GM19372 (cell line): ENCODE data around the gene SPRED3.
"Not testable (repeated sequence)": the region's sequence is repeated elsewhere in the genome, so short reads cannot be mapped to it uniquely, and the experiment has no call there.

Source experiments
- ATAC-seq: cut with Tn5 transposase; IDR thresholded peaks from one replicate; pipeline ENCODE4 v1.9.1; 2021; ENCODE audit warnings: mild to moderate bottlenecking, low read depth, moderate library complexity; ENCODE audit not compliant: unreplicated experiment

SPRED3 gene, protein sequence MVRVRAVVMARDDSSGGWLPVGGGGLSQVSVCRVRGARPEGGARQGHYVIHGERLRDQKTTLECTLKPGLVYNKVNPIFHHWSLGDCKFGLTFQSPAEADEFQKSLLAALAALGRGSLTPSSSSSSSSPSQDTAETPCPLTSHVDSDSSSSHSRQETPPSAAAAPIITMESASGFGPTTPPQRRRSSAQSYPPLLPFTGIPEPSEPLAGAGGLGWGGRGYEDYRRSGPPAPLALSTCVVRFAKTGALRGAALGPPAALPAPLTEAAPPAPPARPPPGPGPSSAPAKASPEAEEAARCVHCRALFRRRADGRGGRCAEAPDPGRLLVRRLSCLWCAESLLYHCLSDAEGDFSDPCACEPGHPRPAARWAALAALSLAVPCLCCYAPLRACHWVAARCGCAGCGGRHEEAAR

DNA sequence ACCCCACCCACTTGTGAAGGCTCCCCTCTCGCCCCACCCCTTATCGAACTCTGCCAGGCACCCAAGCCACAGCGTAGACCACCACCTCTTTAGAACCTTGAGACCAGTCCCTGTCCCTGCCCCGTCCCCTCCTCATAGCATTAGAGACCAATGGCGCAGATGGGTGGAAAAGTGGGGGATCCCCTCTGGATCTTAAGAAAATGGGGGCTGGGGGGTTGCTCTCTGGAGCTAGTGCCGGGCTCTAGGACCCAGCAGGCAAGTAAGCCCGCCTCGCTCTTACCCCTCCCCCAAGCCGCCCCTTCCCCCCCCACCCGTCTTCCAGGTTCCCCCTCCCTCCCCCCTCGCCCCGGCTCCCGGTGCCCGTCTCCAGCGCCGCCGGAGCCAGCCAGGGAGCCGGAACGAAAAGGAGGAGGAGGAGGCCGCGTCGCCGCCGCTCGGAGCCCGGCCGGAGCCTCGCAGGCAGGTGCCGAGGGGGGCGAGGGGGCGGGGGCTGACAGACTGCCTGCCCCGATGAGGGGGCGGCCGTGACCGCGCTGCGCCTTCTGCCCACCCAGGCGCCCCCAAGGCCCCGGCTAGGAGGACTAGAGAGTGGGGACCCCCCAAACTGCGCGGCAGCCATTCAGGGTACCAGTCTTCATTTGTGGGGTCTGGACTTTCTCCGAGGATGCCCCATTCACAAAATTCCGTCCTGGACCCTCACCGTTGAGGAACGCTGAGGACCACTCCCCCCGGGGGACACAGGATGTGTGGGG is at the start of gene SPRED3:
SPRED3 (plus strand) TSS at position 349 of the 752 bp plus-strand sequence. CDS start 1,606 bp downstream, outside the sequence.
- no peak for ATAC-seq

DNA sequence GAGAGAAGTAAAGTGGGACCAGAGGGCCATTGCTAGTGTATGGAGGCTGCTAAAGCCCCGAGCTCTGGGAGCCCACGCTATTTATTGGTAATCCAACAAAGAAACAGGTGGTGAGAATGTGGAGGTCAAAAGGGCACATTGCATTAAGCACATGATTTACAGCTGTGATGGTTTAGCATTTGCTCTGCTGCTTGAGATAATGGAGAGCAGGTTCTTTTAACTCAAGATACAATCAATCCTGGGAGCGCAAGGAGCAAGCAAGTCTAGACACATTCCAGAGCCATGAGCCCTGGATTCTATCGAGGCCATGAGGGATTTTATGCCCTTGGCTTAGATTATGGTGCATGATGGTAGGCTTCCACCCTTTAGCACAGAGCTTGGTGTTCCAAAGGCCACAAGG is 49.5 kb upstream of the SPRED3 start:
- not testable (repeated sequence) for ATAC-seq

DNA sequence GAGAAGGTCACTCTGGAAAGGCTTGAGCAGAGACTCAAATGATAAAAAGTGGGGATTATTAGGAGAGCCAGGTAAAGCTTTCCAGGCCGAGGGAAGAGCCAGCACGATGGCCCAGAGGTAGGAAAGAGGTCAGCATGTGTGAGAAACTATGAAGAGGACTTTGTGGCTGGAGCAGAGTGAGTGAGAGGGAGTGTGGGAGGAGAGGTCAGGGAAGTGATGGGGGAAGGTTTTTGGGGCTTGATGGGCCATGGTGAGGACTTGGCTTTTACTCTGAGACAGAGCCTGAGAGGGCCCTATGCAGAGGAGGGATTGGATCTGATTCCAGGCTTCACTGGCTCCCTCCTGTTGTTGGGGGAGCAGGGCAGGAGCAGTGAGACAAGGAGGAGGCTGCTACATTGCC is 47.6 kb upstream of the SPRED3 start:
- ATAC-seq: no peak

DNA sequence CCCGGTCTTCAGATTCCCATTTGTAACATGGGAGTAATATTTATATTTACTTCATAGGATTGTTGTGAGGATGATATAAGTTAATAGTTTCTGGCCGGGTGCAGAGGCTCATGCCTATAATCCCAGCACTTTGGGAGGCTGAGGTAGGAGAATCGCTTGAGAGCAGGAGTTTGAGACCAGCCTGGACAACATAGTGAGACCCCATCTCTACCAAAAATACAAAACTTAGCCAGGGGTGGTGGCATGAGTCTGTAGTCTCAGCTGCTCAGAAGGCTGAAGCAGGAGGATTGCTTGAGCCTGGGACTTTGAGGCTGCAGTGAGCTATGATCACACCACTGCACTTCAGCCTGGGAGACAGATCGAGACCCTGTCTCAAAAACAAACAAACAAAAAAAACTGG is 41.7 kb upstream of the SPRED3 start:
- no peak for ATAC-seq

DNA sequence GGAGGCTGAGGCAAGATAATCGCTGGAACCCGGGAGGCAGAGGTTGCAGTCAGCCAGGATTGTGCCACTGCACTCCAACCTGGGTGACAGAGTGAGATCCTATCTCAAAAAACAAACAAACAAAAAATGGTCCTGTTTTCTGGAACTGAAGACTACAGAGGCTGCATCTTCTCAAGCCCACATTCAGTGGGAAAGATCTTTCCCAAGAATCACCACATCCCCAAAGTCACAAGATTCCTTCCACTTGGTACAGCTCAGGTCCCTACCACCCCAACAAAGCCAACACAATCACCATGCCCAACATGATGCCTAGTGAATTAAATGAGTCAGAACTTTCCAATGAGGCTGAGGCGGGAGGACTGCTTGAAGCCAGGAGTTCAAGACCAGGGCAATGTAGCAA is 37.6 kb upstream of the SPRED3 start:
- no peak for ATAC-seq

DNA sequence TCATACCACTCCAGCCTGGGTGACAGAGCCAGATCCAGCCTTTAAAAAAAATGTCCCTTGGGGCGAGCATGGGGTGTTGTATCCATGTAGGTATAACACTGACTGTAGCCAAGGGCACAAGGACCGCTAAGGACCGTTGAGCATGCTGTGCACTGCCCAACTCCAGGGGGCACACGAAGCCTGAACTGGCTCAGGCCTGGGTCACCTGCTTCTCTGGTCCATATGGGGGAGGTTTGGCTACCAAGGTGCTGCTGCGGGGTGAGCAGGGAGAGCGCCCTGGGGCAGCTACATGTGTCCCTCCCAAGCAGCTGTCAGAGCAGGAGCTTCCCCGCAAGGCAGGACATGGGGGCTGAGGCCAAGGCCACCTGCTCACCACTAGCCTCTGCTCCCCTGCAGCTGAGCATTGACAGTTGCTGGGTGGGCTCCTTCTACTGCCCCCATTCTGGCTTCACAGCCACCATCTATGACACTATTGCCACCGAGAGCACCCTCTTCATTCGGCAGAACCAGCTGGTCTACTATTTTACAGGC is 36.6 kb upstream of the SPRED3 start:
- ATAC-seq: no peak

DNA sequence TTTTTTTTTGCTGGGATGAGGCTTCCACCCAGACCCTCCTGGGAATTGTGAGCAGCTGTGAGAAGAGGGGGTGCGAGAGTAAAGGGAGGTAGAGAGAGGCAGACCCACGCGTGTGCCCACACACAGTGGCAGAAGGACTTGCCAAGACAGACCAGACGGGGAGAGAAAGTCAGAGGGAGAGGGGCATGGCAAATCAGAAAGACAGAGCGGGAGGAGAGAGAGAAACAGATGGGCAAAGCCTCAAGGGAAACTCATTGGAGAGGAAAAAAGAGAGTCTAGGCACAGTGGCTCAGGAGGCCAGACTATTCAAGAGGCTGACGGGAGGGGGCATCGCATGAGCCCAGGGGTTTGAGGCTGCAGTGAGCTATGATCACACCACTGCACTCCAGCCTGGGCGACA is 35.9 kb upstream of the SPRED3 start:
- no peak for ATAC-seq

DNA sequence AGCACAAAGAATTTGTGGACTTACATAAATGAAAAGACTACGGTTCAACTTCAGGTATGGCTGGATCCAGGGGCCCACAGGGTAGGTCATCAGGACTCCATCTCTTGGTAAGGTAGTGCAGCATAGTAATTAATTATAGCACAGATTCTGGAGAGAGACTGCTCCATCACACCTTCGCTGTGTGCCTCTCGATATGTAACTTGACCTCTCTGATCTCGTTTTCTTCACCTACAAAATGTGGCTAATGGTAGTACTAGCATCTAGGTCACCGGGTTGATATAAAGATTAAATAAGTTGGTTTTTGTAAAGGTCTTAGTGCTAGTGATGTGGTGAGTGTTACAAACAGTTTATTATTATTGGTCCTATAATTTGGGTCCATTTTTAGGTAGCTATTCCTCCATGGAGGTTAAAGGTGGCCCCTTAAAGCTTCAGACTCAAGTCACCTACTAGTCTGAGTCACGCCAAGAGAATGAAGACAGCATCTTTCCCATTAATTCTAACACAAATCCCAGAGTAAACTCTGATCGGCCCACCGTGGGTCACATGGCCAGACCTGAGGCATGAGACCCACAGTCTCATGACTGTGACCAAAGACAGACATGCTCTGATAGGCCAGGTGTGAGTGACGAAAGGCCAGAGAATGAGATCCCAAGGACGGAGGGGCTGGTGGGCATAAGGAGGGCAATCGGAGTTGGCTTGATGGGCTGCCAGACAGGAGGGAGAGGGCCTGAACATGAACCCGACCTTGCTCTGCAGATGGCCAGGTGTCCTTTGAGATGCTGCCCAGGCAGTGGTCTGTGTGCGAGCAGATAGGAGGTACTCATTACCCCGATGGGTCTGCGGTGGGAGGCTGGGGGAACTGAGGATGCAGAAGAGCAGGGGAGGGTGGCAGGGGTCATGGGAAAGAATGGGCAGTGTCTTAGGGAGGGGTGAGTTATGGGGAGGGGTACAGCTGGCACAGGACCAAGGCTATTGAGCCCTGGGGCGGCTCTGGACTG is 32.5 kb upstream of the SPRED3 start:
- ATAC-seq: no peak

DNA sequence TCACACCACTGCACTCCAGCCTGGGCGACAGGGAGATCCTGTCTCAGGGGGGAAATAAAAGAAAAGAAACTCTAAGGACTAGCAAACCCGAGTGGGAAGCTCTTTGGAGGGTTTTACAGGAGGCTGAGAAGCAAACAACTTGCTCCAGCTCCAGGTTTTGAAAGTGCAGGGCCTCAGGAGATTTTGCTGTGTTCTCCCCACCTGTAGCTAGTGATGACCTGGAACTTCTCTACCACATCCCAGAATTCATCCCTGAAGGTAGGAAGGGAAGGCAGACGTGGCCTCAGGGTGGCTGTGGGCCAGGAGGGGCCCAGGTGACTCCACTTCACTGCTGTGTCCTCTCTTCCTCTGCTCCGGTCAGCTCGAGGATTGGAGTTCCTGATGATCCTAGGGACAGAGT is 30.4 kb upstream of the SPRED3 start:
- ATAC-seq: no peak

DNA sequence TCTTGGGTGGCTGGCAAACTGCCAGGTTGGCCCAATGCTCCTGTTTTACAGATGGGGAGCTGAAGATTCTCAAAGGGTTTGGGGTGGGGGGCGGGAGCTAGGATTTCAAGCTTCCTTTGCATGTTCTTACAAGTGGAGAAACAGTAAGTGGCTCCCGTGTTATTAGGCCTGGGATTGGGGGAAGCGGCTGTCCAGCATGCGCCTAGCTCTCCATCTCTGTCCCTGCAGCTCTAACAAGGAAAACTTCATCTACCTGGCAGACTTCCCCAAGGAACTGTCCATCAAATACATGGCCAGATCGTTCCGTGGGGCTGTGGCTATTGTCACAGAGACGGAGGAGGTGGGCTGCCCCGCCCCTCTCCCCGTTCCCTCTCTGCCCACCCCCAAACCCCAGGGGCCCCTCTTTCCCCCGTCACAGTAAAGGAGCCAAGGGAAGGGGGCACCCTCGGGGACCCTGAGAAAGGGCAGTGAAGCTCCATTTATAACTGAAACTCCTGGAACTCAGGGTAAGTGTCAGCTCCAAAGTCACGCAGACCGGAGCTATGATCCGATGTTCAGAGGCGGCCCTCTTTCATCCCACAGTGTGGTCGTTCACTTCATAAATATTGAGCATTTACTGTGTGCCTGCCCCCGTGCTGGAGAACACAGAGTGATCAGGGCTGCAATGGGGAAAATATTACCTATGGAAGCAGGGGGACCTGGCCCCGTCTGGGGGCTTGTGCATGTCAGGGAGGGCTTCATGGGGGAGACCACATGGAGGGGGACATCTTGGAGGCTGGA is 29.1 kb upstream of the SPRED3 start:
- ATAC-seq: no peak

DNA sequence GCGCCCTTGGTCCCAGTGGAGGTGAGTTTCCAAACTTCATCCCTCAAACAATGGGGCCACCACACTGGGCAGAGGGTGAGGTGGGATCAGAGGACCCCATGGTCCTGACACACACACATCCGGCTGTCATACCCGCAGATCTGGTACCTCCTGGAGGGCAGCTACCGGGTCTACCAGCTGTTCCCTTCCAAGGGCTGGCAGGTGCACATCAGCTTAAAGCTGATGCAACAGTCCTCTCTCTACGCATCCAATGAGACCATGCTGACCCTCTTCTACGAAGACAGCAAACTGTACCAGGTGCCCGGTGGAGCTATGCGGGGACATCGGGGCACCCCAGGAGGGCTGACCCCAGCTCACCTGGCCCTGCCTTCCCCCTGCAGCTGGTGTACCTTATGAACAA is 28.1 kb upstream of the SPRED3 start:
- no peak for ATAC-seq

DNA sequence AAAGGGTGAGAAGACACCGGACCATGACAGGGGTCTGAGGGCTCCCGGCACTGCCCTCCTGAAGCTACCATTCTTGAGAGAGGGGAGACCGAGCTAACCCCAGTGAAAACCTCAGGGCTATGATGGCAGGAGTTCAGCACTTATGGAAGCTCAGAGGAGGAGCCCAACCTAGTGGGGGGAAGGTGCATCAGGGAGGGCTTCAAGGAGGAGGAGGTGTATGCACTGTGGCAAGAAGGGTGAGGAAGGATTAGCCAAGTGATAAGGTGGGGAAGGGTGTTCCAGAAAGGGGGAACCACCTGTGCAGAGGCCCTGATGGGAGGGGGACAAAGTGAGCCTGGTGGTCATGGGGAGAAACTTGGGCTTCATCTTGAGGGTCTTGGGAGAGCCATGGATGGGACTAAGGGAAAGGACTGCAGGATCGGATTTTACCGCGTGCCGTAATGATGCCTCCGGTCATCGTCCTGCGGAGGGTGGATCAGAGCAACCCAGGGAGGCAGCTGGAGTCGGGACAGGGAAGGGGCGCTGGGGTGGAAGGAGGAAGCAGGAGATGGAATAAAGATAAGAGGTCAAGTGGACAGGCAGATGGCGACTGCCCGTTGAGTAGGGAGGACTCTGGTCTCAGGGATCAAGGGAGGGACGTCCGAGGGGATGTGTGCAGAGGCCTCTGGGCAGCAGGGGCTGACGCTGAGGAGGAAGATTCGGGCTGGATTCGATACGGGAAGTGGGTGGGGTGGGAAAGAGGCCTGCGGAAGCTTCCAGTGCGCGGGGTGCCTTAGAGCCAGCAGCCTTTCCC is 27.5 kb upstream of the SPRED3 start:
- no peak for ATAC-seq

DNA sequence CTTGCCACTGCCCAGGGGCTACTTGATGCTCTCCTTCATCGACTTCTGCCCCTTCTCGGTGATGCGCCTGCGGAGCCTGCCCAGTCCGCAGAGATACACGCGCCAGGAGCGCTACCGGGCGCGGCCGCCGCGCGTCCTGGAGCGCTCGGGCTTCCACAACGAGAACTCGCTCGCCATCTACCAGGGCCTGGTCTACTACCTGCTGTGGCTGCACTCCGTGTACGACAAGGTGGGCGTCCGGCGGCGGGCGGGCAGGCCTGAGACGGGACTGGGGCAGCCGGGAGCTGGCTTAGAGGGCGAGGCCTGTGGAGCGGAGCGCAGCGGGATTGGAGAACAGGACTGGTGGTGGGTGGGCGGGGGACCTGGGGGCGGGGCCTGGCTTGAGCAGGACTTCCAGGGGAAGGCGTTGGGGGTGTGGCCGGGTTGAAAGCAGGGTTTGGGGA is 26.8 kb upstream of the SPRED3 start:
- ATAC-seq: no peak

DNA sequence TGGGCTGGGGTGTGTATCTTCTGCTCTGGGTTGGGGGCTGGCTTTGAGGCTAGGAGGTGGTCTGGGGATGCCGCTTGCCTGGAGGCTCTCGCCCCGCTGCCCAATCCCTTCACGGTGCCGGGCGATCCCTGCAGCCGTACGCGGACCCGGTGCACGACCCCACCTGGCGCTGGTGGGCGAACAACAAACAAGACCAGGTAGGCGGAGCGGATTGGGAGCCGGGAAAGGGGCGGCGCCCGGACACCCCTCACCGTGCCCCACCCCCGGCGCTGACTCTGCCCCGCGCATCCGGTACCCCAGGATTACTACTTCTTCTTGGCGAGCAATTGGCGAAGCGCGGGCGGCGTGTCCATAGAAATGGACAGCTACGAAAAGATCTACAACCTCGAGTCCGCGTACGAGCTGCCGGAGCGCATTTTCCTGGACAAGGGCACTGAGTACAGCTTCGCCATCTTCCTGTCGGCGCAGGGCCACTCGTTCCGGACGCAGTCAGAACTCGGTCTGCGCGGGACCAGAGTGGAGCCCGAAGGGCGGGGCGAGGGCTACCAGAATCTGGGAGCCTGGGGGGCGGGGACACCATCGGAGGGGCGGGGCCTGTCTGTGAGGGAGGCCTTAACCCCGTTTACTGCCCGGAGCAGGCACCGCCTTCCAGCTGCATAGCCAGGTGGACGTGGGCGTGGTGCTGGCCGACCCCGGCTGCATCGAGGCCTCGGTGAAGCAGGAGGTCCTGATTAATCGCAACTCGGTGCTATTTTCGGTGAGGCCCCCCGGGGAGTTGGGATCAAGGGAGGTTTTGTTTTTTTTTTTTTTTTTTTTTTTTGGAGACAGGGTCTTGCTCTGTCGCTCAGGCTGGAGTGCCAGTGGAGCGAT is 26.2 kb upstream of the SPRED3 start:
- ATAC-seq: no peak

DNA sequence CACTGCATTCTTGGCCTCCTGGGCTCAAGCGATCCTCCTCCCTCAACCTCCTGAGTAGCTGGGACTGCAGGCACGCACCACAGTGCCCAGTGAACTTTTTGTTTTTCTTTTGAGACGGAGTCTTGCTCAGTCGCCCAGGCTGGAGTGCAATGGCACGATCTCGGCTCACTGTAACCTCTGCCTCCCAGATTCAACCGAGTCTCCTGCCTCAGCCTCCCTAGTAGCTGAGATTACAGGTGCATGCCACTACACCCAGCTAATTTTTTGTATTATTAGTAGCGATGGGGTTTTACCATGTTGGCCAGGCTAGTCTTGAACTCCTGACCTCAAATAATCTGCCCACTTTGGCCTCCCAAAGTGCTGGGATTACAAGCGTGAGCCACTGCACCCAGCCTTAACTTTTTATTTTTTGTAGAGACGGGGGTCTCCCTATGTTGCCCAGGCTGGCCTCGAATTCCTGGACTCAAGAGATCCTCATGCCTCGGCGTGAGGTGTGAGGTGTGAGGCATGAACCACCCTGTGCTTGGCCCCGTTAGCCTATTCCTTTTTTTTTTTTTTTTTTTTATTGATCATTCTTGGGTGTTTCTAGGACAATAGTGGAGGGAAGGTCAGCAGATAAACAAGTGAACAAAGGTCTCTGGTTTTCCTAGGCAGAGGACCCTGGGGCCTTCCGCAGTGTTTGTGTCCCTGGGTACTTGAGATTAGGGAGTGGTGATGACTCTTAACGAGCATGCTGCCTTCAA is 25.4 kb upstream of the SPRED3 start:
- ATAC-seq: not testable (repeated sequence)

DNA sequence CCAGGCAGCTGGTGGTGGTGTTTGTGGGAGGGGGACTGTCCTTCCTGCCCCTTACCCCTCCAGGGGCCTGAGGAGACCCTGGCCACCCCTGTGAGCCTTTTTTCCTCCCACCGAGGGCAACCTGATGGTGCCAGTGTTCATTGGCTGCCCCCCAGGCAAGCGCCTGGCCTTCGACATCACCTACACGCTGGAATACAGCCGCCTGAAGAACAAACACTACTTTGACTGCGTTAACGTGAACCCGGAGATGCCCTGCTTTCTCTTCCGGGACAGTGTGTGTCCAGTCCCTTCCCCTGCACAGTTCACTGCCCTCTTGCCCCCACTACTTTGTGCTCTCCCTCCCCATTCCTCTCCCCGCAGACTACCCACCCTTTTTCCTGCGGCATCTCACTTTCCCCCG is 21.5 kb upstream of the SPRED3 start:
- no peak for ATAC-seq

DNA sequence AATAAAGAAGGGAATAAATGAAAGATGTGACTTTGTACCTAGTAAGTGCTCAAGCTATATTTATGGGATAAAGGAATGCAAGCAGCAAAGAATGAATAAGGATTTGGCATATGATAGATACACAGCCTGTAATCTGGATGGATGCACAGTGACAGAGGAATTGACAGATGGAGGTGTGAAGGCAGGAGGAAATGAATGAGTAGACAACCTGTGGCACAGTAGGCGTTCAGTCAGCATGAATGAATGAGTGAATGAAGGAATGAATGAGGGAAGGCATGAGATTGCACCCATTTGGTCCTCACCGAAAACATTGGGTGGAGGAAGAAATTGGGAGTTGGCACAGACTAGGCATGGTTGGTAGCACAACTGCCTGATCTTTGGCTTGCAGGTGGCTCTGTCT is 18.9 kb upstream of the SPRED3 start:
- no peak for ATAC-seq
